GM23248 (cell line): Measurements from ENCODE around the gene GSC2.

Source experiments
- EZH2 ChIP-seq: fragments of 200-600 bp; sonication (generic); IDR thresholded peaks from 2 replicates; pipeline ENCODE4 v1.6.1; 2018; ENCODE audit warnings: antibody characterized with exemption, mild to moderate bottlenecking; ENCODE audit not compliant: insufficient read depth, poor library complexity, severe bottlenecking
- EZH2phosphoT487 ChIP-seq: fragments of 200-600 bp; sonication (generic); IDR thresholded peaks from 2 replicates; pipeline ENCODE4 v1.6.1; 2018; ENCODE audit warnings: antibody characterized with exemption, moderate library complexity, mild to moderate bottlenecking, low read depth; ENCODE audit not compliant: insufficient read depth

DNA sequence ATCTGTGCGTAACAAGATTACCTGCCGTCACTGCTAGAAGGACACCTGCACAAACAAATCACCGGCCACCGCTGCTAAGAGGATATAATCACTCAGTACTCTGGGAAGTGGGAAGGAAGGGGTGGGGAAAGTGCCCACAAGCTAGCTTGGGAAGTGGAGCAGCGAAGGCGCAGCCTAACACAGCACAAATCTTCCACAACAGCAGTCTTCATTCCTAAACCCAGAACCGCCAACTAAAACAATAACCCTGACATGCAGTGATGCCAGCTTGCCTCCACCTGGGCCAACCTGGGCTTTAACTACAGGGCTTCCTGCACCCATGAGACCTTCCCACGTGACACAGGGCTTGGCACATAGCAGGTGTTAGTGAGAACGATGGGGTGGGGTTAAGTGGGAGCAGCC is 33.0 kb downstream of the GSC2 start:
- no peak for TF ChIP-seq EZH2
- TF ChIP-seq EZH2phosphoT487: no peak
